ENCODE measurements around the gene CHST6. TPM values are rescaled to one million over a fixed set of nuclear protein-coding genes. Genes with fewer than 3 reads are reported as not detected.
"Not testable (repeated sequence)": the region's sequence is repeated elsewhere in the genome, so short reads cannot be mapped to it uniquely, and the experiment has no call there.

CHST6 gene
- polyA plus RNA-seq, 4 donors = 1.0 to 10.1 (median 5.0) TPM

DNA sequence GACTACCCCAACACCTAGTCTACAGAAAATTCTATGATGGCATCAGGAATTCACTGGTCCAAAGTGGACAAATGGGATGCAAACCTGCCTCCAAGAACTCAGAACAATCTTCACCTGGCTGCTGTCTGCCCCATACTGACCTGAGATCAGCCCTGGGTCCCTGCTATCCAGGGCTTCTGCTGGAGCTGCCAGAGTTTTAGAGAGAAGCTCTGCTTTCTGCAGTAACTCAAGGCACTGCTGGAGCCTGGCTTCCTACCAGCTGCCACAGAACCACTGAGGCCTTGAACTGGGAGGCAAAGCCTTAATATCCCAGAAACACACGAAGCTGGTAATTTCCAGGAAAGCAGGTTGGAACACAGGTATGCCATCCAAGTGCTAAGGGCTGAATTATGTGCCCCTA, 38.3 kb downstream of the CHST6 start:
- Histone ChIP-seq H3K27ac (ENCODE audit: low read depth in 1 of 3, low read length in 2 of 3) (peak overlapping the region in 1 of 3 donors; percentile 70), H3K36me3 (ENCODE audit: control insufficient read depth in 3 of 3, insufficient read depth in 2 of 3, low read depth in 1 of 3, low read length in 3 of 3) (peaks cover 0 to 26% (median 2%) of the 10 kb centered on the region in 3 donors), H3K4me1 (ENCODE audit: control insufficient read depth in 3 of 3, insufficient read depth in 2 of 3, low read depth in 1 of 3, low read length in 2 of 3) (peaks cover 14 to 62% (median 14%) of the 10 kb centered on the region in 3 donors)

DNA sequence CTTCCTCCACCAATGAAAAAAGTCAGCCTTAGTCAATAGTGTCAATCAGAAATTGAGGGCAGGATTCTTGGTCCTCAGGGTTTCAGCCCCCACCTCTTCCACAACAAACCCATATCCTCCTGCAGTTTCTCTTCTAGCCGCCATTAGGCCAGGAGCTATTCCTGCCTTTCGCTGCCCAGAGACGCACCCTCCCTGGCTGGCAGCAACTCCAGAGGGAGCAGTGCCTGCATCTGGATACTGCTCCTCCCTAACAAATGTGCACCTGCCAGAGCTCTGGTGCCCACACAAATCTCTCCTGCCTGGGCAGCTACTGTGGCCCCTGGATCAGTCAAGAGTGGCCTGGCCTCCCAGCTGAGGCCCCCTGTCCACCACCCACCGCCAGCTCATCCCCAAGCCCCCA, 38.8 kb downstream of the CHST6 start:
- H3K9me3 ChIP-seq (ENCODE audit: control insufficient read depth in 2 of 2, insufficient read depth in 1 of 2, low read depth in 1 of 2, low read length in 1 of 2); H3K27ac ChIP-seq (ENCODE audit: low read depth in 1 of 3, low read length in 2 of 3); H3K4me3 ChIP-seq (ENCODE audit: low read depth in 1 of 3, low read length in 3 of 3); FAIRE-seq; H3K27me3 ChIP-seq (ENCODE audit: control insufficient read depth in 3 of 3, insufficient read depth in 3 of 3, low read length in 3 of 3): not testable (repeated sequence)
- H3K36me3 ChIP-seq (ENCODE audit: control insufficient read depth in 3 of 3, insufficient read depth in 2 of 3, low read depth in 1 of 3, low read length in 3 of 3) = peaks cover 1 to 26% (median 2%) of the 10 kb centered on the region in 3 donors
- peaks cover 14 to 62% (median 14%) of the 10 kb centered on the region in 3 donors for H3K4me1 ChIP-seq (ENCODE audit: control insufficient read depth in 3 of 3, insufficient read depth in 2 of 3, low read depth in 1 of 3, low read length in 2 of 3)
- WGBS, 3 donors = 37 to 65% (median 44%) methylated on average over 3 to 4 of the region's 4 CpGs
- peak in 1 of 2 donors; percentile 24 for DNase-seq

More for the DNA sequence above, 38.3 kb downstream of the CHST6 start:
- no peaks in the 10 kb centered on the region for H3K27me3 ChIP-seq (ENCODE audit: control insufficient read depth in 3 of 3, insufficient read depth in 3 of 3, low read length in 3 of 3)
- WGBS, 3 donors = 11 to 67% (median 65%) methylated on average over 1 of the region's 1 CpG
- H3K4me3 ChIP-seq (ENCODE audit: low read depth in 1 of 3, low read length in 3 of 3) = no peak overlapping the region
- no peak for FAIRE-seq
- no peak for DNase-seq
- H3K9me3 ChIP-seq (ENCODE audit: control insufficient read depth in 2 of 2, insufficient read depth in 1 of 2, low read depth in 1 of 2, low read length in 1 of 2) = no peaks in the 10 kb centered on the region

DNA sequence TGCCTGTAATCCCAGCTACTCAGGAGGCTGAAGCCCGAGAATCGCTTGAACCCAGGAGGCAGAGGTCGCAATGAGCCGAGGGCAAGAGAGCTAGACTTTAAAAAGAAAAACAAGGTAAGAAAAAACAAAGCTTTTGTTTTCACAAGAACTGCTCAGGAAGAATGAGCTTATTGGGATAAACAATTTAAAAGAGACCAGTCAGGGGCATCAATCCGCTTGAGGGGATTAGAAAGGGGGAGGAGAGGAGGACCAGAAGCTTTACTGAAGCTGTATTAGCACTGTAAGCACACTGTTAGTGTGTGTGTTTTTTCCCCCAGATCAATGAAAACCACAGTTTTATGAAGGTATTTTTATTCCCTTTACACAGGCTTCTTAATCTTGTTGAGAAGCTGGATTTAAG, 39.6 kb downstream of the CHST6 start:
- FAIRE-seq (no peak), DNase-seq (no peak)
- H3K36me3 ChIP-seq (ENCODE audit: control insufficient read depth in 3 of 3, insufficient read depth in 2 of 3, low read depth in 1 of 3, low read length in 3 of 3) = peaks cover 2 to 32% (median 3%) of the 10 kb centered on the region in 3 donors
- H3K27ac ChIP-seq (ENCODE audit: low read depth in 1 of 3, low read length in 2 of 3) = no peak overlapping the region
- H3K9me3 ChIP-seq (ENCODE audit: control insufficient read depth in 2 of 2, insufficient read depth in 1 of 2, low read depth in 1 of 2, low read length in 1 of 2) = no peaks in the 10 kb centered on the region
- 46 to 75% (median 61%) methylated on average over 5 of the region's 5 CpGs for WGBS, 3 donors
- H3K4me3 ChIP-seq (ENCODE audit: low read depth in 1 of 3, low read length in 3 of 3) = no peak overlapping the region
- peaks cover 14 to 57% (median 14%) of the 10 kb centered on the region in 3 donors for H3K4me1 ChIP-seq (ENCODE audit: control insufficient read depth in 3 of 3, insufficient read depth in 2 of 3, low read depth in 1 of 3, low read length in 2 of 3)
- no peaks in the 10 kb centered on the region for H3K27me3 ChIP-seq (ENCODE audit: control insufficient read depth in 3 of 3, insufficient read depth in 3 of 3, low read length in 3 of 3)

DNA sequence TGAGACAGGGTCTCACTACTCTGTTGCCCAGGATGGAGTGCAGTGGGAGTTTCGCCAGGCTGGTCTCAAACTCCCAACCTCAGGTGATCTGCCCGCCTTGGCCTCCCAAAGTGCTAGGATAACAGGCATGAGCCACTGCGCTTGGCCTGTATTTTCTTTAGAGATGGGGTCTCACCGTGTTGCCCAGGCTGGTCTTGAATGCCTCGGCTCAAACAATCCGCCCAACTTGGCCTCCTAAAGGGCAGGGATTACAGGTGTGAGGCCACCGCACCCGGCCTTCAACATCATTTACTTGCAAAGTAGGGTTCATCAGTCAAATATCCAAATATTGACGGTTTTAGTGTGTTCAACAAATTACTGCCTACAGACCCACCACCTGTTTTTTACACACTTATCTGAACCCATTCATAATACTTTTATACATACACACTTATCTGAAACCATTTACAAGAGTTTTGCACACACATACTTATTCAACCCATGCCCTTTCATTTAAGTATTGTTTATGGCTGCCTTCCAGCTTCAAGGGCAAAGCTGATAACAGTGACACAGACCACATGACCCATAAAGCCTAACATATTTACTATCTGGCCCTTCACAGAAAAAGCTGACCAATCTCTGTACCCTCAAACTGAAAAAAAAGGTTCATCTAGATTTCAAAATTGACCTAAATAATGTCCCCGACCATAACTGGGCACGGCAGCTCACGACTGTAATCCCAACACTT, 42.6 kb downstream of the CHST6 start:
- Histone ChIP-seq H3K27ac (ENCODE audit: low read depth in 1 of 3, low read length in 2 of 3) (peak overlapping the region in 1 of 3 donors; percentile 13), H3K4me3 (ENCODE audit: low read depth in 1 of 3, low read length in 3 of 3) (no peak overlapping the region), H3K4me1 (ENCODE audit: control insufficient read depth in 3 of 3, insufficient read depth in 2 of 3, low read depth in 1 of 3, low read length in 2 of 3) (peaks cover 9 to 39% (median 14%) of the 10 kb centered on the region in 3 donors), H3K36me3 (ENCODE audit: control insufficient read depth in 3 of 3, insufficient read depth in 2 of 3, low read depth in 1 of 3, low read length in 3 of 3) (peaks cover 2 to 36% (median 9%) of the 10 kb centered on the region in 3 donors), H3K9me3 (ENCODE audit: control insufficient read depth in 2 of 2, insufficient read depth in 1 of 2, low read depth in 1 of 2, low read length in 1 of 2) (no peaks in the 10 kb centered on the region), H3K27me3 (ENCODE audit: control insufficient read depth in 3 of 3, insufficient read depth in 3 of 3, low read length in 3 of 3) (no peaks in the 10 kb centered on the region)
- no peak for FAIRE-seq
- DNase-seq = peak; percentile 60 to 73
- WGBS, 3 donors = 47 to 78% (median 55%) methylated on average over 12 of the region's 12 CpGs

DNA sequence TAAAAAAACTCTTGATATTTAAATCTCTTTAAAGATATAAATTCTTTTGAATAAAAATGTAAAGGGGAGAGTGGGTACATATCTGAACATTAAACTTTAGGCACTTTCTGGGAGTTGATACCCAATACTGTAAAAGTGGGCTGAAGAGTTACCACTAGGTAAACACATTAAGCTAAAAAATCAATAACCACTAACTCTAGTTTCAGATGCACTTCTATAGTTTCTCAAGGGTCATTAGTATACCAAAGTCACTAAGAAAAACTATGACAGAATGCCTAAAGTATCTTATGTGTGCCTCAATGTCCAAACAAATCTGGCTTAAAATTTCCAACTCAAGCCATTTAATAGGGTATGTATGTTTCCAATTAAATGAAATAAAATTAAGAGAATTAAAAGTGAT, 48.8 kb downstream of the CHST6 start:
- no peaks in the 10 kb centered on the region for H3K9me3 ChIP-seq (ENCODE audit: control insufficient read depth in 2 of 2, insufficient read depth in 1 of 2, low read depth in 1 of 2, low read length in 1 of 2)
- H3K27me3 ChIP-seq (ENCODE audit: control insufficient read depth in 3 of 3, insufficient read depth in 3 of 3, low read length in 3 of 3) = no peaks in the 10 kb centered on the region
- no peak overlapping the region for H3K4me3 ChIP-seq (ENCODE audit: low read depth in 1 of 3, low read length in 3 of 3)
- DNase-seq (no peak), FAIRE-seq (no peak)
- peaks cover 0 to 2% (median 0%) of the 10 kb centered on the region in 3 donors for H3K4me1 ChIP-seq (ENCODE audit: control insufficient read depth in 3 of 3, insufficient read depth in 2 of 3, low read depth in 1 of 3, low read length in 2 of 3)
- H3K27ac ChIP-seq (ENCODE audit: low read depth in 1 of 3, low read length in 2 of 3) = no peak overlapping the region
- H3K36me3 ChIP-seq (ENCODE audit: control insufficient read depth in 3 of 3, insufficient read depth in 2 of 3, low read depth in 1 of 3, low read length in 3 of 3) = peaks cover 0 to 31% (median 9%) of the 10 kb centered on the region in 3 donors

DNA sequence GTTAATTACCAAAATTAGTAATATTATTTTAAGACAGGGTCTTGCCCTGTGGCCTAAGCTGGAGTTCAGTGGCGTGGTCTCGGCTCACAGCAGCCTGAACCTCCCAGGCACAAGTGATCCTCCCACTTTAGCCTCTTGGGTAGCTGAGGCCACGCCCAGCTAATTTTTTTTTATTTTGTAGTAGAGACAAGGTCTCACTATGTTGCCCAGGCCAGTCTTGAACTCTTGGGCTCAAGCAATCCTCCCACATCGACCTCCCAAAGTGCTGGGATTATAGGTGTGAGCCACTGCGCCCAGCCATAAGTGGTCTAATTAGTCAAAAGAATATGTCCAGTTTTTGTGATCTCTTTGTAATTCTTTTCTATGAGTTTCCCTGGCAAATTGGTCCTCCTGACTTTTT, 49.9 kb downstream of the CHST6 start:
- FAIRE-seq = no peak
- Histone ChIP-seq H3K27me3 (ENCODE audit: control insufficient read depth in 3 of 3, insufficient read depth in 3 of 3, low read length in 3 of 3) (no peaks in the 10 kb centered on the region), H3K9me3 (ENCODE audit: control insufficient read depth in 2 of 2, insufficient read depth in 1 of 2, low read depth in 1 of 2, low read length in 1 of 2) (no peaks in the 10 kb centered on the region), H3K27ac (ENCODE audit: low read depth in 1 of 3, low read length in 2 of 3) (no peak overlapping the region), H3K4me1 (ENCODE audit: control insufficient read depth in 3 of 3, insufficient read depth in 2 of 3, low read depth in 1 of 3, low read length in 2 of 3) (peaks cover 0 to 2% (median 0%) of the 10 kb centered on the region in 3 donors), H3K4me3 (ENCODE audit: low read depth in 1 of 3, low read length in 3 of 3) (no peak overlapping the region), H3K36me3 (ENCODE audit: control insufficient read depth in 3 of 3, insufficient read depth in 2 of 3, low read depth in 1 of 3, low read length in 3 of 3) (peaks cover 0 to 24% (median 5%) of the 10 kb centered on the region in 3 donors)
- WGBS, 3 donors = 80 to 87% (median 82%) methylated on average over 5 of the region's 5 CpGs
- no peak for DNase-seq

DNA sequence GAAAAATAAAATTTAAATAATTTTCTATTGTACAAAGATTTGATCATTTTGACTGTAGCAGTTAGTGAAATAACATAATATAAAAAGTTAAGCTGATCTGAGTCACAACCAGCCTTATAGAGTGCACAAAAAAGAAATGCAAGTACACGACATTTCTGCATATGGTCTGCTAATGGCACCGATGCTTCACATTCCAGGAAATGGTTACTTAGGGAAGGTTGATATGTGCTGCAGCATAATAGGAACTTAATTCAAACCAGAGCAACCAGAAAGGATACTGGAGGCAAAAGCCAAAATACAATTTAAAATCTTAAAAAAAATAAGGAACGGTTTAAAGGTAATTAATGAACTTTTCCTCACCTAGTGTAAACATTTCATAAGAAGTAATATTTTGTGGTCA, 51.9 kb downstream of the CHST6 start:
- H3K36me3 ChIP-seq (ENCODE audit: control insufficient read depth in 3 of 3, insufficient read depth in 2 of 3, low read depth in 1 of 3, low read length in 3 of 3) = peaks cover 0 to 15% (median 2%) of the 10 kb centered on the region in 3 donors
- no peak overlapping the region for H3K27ac ChIP-seq (ENCODE audit: low read depth in 1 of 3, low read length in 2 of 3)
- no peak for FAIRE-seq
- peaks cover 0 to 2% (median 0%) of the 10 kb centered on the region in 3 donors for H3K4me1 ChIP-seq (ENCODE audit: control insufficient read depth in 3 of 3, insufficient read depth in 2 of 3, low read depth in 1 of 3, low read length in 2 of 3)
- no peaks in the 10 kb centered on the region for H3K9me3 ChIP-seq (ENCODE audit: control insufficient read depth in 2 of 2, insufficient read depth in 1 of 2, low read depth in 1 of 2, low read length in 1 of 2)
- WGBS, 3 donors = 72 to 89% (median 85%) methylated on average over 3 of the region's 3 CpGs
- no peak for DNase-seq
- H3K27me3 ChIP-seq (ENCODE audit: control insufficient read depth in 3 of 3, insufficient read depth in 3 of 3, low read length in 3 of 3) = no peaks in the 10 kb centered on the region
- no peak overlapping the region for H3K4me3 ChIP-seq (ENCODE audit: low read depth in 1 of 3, low read length in 3 of 3)

DNA sequence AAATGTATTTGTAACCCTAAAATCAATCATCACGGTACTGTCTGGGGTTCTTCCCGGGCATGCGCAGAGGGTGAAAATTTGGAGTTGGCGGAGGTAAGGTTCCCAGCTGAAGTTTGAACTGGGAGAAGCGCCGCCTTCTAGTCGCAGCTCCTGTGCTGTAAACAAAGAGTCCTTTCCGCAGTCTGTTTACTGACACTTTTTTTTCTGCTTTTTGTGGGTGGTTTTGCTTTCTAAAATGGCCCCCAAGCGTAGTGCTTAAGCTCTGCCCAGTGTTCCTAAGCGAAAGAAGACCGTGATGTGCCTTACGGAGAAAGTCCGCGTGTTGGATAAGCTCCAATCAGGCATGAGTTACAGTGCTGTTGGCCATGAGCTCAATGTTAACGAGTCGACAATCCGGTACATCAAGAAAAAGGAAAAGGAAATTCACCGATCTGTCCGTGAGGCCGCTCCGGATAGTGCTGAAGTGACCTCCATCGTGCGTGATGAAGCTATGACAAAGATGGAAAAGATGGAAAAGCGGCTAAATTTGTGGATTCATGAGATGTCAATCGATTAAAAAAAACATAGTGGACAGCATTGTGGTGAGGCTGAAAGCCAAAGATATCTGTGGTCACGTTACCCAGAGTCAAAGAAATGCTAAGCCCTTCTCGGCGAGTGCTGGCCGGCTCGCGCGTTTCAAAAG, 61.4 kb downstream of the CHST6 start:
- peak overlapping the region; percentile 94 to 98 (median 97) for H3K27ac ChIP-seq (ENCODE audit: low read depth in 1 of 3, low read length in 2 of 3)
- WGBS, 3 donors = 2 to 4% (median 3%) methylated on average over 32 of the region's 32 CpGs
- H3K4me3 ChIP-seq (ENCODE audit: low read depth in 1 of 3, low read length in 3 of 3) = peak overlapping the region; percentile 5 to 94 (median 88)
- peaks cover 0 to 18% (median 0%) of the 10 kb centered on the region in 3 donors for H3K36me3 ChIP-seq (ENCODE audit: control insufficient read depth in 3 of 3, insufficient read depth in 2 of 3, low read depth in 1 of 3, low read length in 3 of 3)
- H3K27me3 ChIP-seq (ENCODE audit: control insufficient read depth in 3 of 3, insufficient read depth in 3 of 3, low read length in 3 of 3) = no peaks in the 10 kb centered on the region
- peaks cover 0 to 10% of the 10 kb centered on the region in 2 donors for H3K9me3 ChIP-seq (ENCODE audit: control insufficient read depth in 2 of 2, insufficient read depth in 1 of 2, low read depth in 1 of 2, low read length in 1 of 2)
- DNase-seq = peak; percentile 90 to 94
- FAIRE-seq = no peak
- H3K4me1 ChIP-seq (ENCODE audit: control insufficient read depth in 3 of 3, insufficient read depth in 2 of 3, low read depth in 1 of 3, low read length in 2 of 3) = peaks cover 0 to 4% (median 2%) of the 10 kb centered on the region in 3 donors
